Effector memory CD8-positive, alpha-beta T cell (primary cell): ENCODE results near the gene TP73.

Experiments used
- ATAC-seq: fragments of 150-1000 bp; cut with Tn5 transposase; replicated peaks from 2 replicates; pipeline ENCODE4 v1.10.0; 2021; ENCODE audit warnings: mild to moderate bottlenecking, moderate library complexity
- DNase-seq, 3 experiments: peaks; one replicate each; pipeline ENCODE4 v3.0.0; 2021
- H3K27ac Mint-ChIP-seq, 2 donors: one replicate each; pipeline ENCODE4 v1.8.0; 2022; ENCODE audit warnings: mild to moderate bottlenecking in 2 of 2, mixed read lengths in 2 of 2, moderate library complexity in 2 of 2
- H3K27me3 Mint-ChIP-seq, 2 donors: one replicate each; pipeline ENCODE4 v1.8.0; 2022; ENCODE audit warnings: mixed read lengths in 2 of 2
- H3K36me3 Mint-ChIP-seq: one replicate; pipeline ENCODE4 v1.8.0; 2022; ENCODE audit warnings: mild to moderate bottlenecking, moderate library complexity, mixed read lengths; ENCODE audit not compliant: insufficient read depth
- H3K4me1 Mint-ChIP-seq, 2 donors: one replicate each; pipeline ENCODE4 v1.8.0; 2022; ENCODE audit warnings: low read depth in 2 of 2, mixed read lengths in 2 of 2
- H3K4me3 Mint-ChIP-seq, 2 donors: one replicate each; pipeline ENCODE4 v1.8.0; 2022; ENCODE audit warnings: mild to moderate bottlenecking in 2 of 2, mixed read lengths in 2 of 2, moderate library complexity in 2 of 2
- H3K9me3 Mint-ChIP-seq, 2 donors: one replicate each; pipeline ENCODE4 v1.8.0; 2022; ENCODE audit warnings: mixed read lengths in 2 of 2

TP73 gene

DNA sequence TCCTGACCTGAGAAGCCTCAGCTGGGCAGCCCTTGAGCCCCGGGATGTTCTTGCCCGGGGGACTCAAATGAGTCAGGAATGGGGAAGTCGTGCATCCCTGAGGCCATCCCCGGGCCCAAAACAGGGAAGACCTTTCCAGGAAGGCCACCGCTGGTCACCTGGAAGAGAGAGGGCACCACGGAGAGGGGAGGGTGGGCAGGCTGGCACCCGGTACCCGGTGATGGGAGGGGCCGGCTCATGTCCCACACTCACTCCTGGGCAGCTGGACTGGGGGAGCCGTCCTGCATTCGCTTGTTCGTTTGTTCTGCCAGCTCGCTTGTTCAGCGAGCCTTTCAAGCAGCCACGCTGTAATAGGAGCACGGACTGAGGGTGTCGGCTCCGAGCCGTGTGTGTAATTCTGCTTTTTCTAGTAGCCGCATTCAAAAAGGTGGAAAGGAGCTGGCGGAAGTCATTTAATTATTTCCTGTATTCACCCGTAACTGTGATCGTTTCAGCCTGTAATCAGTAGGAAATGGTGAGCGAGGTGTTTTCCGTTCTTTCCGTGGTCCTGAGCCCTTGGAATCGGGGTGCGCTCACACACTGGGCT lies 51.6 kb downstream of the TP73 start:
- no peak overlapping the region for H3K4me3 Mint-ChIP-seq
- peaks cover under 1 to 64% of the 10 kb centered on the region in 2 donors for H3K27me3 Mint-ChIP-seq
- DNase-seq (no peak), ATAC-seq (no peak)
- peaks cover 0 to 3% of the 10 kb centered on the region in 2 donors for H3K4me1 Mint-ChIP-seq
- H3K36me3 Mint-ChIP-seq, result no peaks in the 10 kb centered on the region
- H3K9me3 Mint-ChIP-seq, result no peaks in the 10 kb centered on the region
- H3K27ac Mint-ChIP-seq, result no peak overlapping the region

DNA sequence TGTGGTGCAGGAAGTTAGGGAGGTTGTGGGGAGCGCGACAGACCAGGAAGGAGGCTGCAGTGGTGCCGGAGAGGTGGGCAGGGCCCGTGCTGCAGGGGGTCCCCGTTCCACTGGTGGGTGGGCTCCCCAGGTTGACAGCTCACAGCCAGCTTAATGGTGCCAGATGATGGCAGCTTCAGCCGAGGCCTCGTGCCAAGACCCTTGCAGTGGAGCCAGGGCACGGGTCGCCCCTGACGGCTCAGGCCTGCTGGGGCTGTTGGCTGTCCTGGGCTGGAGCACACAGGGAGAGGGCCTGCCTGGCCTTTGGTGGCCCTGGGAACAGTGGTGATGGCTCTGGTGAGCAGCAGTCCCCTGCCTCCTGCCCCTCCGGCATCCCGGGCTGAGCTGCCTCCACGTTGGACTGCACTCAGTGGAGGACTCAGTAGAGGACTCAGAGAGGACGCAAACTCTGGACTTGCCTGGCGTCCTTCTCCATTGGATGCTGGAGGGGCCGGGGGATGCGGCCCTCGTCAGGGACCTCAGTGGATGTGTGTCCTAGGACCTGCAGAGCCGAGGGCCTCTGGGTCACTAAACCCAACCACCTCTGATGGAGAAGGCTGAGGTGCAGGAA lies 53.1 kb downstream of the TP73 start:
- Mint-ChIP-seq H3K9me3 (no peaks in the 10 kb centered on the region), H3K4me1 (peaks cover 0 to 3% of the 10 kb centered on the region in 2 donors), H3K27me3 (peaks cover under 1 to 58% of the 10 kb centered on the region in 2 donors), H3K27ac (no peak overlapping the region), H3K4me3 (no peak overlapping the region), H3K36me3 (no peaks in the 10 kb centered on the region)
- DNase-seq (no peak), ATAC-seq (no peak)

DNA sequence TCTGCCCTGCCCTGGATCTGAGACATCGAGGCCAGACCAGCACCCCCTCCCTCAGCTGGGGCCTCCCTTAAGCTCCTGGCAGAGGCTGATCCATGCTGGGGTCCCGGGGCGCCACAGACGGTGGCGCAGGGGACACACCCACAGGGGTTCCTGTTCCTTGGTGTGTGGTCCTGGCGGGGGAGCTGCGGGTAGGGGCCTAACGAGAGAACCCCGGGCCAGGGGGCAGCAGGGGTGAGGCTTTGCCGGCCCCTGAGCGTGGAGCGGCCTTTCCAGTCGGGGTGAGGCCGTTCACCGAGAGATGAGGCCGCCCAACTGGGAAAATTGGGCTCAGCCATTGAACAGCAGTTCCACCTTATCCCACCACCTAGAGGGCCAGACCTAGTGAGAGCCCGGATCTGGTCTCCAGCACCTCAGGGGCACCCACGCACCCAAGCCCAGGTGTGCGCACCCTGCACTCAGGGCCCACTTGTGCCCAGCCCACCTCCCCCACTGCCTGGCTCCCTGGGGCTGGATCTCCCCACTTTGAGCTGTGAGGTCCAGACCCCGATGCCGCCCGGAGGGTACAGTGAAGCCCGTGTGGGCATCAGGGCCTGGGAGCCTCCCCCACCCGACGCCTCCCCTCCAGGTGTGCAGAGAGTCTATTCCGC lies 54.5 kb downstream of the TP73 start:
- Mint-ChIP-seq H3K27ac (no peak overlapping the region), H3K9me3 (no peaks in the 10 kb centered on the region), H3K4me3 (no peak overlapping the region), H3K27me3 (peaks cover 5 to 61% of the 10 kb centered on the region in 2 donors), H3K36me3 (no peaks in the 10 kb centered on the region), H3K4me1 (peaks cover 0 to 3% of the 10 kb centered on the region in 2 donors)
- DNase-seq (no peak), ATAC-seq (no peak)

DNA sequence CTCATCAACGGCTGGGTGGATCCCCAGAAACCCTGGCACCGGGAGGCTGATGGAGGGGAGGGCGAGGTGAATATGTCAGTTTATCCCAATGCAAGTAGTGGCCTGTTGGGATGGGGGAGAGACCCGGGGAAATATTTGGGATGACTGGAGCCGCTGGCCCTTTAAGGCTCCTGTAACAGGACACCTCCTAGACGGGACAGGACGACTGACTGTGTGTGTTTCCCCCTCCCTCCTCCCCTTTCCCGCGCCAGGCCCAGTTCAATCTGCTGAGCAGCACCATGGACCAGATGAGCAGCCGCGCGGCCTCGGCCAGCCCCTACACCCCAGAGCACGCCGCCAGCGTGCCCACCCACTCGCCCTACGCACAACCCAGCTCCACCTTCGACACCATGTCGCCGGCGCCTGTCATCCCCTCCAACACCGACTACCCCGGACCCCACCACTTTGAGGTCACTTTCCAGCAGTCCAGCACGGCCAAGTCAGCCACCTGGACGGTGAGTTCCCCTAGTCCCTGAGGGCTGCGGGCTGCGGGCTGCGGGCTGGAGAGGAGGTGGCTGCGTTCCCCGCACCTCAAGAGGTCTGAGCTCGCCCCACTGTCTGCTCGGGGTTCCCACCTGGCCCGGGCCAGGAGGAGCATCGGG lies 55.1 kb downstream of the TP73 start:
- Mint-ChIP-seq H3K4me3 (no peak overlapping the region), H3K4me1 (peaks cover 0 to 3% of the 10 kb centered on the region in 2 donors), H3K9me3 (no peaks in the 10 kb centered on the region), H3K36me3 (no peaks in the 10 kb centered on the region), H3K27me3 (peaks cover 5 to 67% of the 10 kb centered on the region in 2 donors), H3K27ac (no peak overlapping the region)
- ATAC-seq, result no peak
- no peak for DNase-seq

DNA sequence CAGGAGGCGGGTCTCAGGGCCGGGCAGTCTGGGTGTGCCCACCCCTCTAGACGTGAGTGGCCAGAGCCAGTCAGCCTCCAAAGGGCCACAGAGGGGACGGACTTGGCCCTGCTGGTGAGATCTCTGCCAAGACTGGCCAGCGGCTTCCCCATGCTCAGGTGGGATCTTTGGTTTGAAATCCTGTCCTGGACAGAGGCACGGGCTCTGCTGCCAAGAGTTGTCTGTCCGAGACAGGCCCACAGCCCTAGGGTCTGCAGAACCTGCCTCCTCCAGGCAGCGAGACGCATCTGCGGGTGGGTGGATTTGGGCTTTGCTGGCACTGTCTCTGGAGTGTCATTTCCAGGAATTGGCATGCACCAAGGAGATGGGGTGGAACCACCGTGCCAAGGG lies 55.6 kb downstream of the TP73 start:
- Mint-ChIP-seq H3K27ac (no peak overlapping the region), H3K4me1 (peaks cover 0 to 3% of the 10 kb centered on the region in 2 donors), H3K4me3 (no peak overlapping the region), H3K36me3 (no peaks in the 10 kb centered on the region), H3K27me3 (peaks cover 5 to 70% of the 10 kb centered on the region in 2 donors), H3K9me3 (no peaks in the 10 kb centered on the region)
- ATAC-seq (no peak), DNase-seq (no peak)

DNA sequence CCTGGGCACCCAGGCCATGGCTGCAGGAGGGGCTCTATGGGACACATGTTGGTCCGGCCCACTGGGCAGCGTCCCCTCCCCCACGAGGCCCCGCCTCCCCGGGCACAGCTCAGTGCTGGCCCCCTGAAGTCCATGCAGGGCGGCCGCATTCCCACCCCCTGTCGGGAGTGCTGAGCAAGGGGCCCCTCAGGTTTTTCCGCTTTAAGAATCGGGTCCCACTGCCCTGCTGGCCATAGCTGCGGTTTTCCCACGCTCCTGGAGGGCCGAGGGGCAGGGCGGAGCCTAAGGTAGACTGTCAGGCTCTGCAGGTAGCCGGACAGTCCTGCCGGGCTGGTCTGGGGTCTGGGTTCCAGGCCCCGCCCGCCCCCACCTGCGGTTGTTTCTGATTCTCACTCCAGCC lies 56.5 kb downstream of the TP73 start:
- Mint-ChIP-seq H3K4me3 (no peak overlapping the region), H3K4me1 (peaks cover 0 to 3% of the 10 kb centered on the region in 2 donors), H3K9me3 (no peaks in the 10 kb centered on the region), H3K27ac (no peak overlapping the region), H3K36me3 (no peaks in the 10 kb centered on the region), H3K27me3 (peaks cover 5 to 70% of the 10 kb centered on the region in 2 donors)
- ATAC-seq (no peak), DNase-seq (no peak)

DNA sequence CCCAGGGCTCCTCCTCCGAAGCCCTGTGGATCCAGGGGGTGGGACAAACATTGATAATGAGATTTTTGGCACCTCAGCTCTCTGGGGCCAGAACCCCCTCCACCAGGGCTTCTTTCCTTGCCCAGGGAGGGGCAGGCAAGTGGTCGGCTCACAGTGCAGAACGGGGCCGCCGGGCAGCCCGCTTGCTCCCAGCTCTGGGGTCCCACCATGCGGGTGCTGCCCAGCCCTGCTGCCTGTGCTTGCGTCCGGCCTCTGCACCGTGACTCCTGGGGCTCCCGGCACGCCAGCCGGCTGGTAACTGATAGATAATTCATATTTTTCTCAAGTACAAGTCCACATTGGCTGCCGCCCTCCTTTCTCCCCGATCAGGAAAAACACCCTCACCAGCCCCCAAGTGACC lies 57.9 kb downstream of the TP73 start:
- Mint-ChIP-seq H3K4me1 (no peaks in the 10 kb centered on the region), H3K4me3 (no peak overlapping the region), H3K36me3 (no peaks in the 10 kb centered on the region), H3K27me3 (peaks cover 5 to 56% of the 10 kb centered on the region in 2 donors), H3K9me3 (no peaks in the 10 kb centered on the region), H3K27ac (no peak overlapping the region)
- no peak for DNase-seq
- ATAC-seq, result no peak

DNA sequence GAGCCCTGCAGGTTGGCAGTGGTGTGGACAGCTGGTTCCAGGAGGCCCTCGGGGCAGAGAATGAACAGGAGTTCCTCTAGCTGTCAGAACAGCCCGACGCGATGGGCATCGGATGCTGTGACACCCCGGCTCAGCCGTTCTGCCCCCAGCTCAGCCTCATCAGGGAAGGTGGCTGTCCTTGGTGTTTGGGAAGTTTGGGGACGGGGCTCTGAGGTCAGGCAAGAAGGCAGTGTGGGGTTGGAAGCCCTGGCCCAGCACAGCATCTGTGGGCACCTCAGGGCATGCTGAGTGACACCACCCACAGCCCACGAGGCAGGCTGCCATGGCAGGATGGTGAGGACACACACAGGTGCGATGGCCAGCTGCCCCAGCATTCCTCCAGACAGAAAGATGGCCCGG lies 59.1 kb downstream of the TP73 start:
- Mint-ChIP-seq H3K36me3 (no peaks in the 10 kb centered on the region), H3K9me3 (no peaks in the 10 kb centered on the region), H3K27me3 (peaks cover 5 to 63% of the 10 kb centered on the region in 2 donors), H3K27ac (no peak overlapping the region), H3K4me1 (no peaks in the 10 kb centered on the region), H3K4me3 (no peak overlapping the region)
- DNase-seq (no peak), ATAC-seq (no peak)

DNA sequence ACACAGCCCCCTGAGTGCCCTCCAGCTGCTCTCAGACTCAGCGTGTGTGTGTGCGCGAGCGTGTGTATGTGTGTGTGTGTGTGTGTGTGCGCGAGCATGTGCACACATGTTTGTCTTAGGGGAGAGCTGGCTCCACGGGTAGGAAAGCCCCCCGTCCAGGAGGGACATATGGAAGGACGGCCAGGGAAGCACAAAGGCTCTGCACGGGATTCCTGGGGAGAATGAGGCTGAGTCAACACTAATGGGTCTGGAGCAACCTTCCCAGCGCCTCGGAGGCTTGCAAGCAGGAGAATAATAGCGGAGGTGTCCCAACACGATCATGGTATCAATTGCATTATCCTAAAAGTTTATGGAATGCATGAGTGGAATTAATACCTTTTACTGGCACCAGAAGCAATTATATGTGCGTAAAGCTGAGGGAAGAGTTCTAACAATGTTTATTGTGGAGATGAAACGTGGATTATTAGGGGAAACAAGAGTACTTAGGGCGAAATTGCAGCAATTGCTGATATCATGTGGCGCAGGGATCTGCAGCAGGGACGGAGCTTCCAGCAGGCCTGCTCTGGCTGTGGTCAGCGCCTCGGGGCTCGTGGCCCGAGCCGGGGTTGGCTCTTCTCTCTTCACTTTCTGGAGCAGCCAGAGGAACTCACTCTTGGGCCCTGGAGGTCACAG lies 59.6 kb downstream of the TP73 start:
- Mint-ChIP-seq H3K4me3 (no peak overlapping the region), H3K4me1 (no peaks in the 10 kb centered on the region), H3K27ac (no peak overlapping the region), H3K27me3 (peaks cover 5 to 63% of the 10 kb centered on the region in 2 donors), H3K36me3 (no peaks in the 10 kb centered on the region), H3K9me3 (no peaks in the 10 kb centered on the region)
- ATAC-seq, result no peak
- no peak for DNase-seq

DNA sequence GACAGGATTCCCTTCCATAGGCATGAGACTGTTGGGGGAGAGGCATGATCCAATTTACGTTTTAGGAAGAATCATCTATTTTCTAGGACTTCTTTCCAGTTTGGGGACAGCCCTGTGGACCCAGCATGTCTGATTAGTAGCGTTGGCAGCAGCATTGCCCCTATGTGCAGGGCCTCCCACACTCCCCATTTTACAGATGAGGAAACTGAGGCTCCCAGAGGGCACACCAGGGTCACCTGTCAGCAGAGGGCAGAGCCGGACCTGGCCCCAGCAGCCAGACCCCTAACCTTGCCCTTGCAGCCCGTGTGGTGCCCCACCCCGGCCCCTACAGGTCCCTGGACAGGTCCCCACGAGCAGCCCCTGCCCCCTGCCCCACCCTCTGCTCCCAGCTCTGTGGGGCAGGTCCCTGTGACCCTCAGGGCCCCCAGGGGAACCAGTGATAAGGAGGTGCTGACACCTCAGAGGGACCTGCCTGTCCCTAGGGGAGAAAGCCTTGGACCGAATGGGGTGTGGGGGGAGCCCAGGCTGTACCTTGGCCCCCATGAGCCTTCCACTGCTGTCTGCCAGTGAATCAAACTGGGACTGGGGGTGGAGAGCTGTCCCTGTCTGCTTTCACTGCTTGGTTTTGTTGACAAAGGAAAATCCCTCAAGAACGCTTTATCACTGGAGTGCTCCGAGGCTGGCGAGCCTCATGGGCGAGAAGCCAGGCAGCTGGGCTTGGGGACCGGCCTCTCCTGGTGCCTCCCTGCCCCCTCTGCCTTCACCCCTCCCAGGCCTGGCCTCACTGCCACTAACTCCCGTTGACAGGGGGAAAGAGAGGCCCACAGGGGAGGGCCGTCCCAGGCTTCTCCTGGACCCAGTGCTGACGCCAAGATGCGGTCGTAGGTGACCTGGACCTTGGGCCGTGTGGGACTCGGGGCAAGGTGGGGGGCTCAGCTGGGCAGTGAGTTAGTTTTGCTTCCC lies 60.5 kb downstream of the TP73 start:
- no peak overlapping the region for H3K27ac Mint-ChIP-seq
- peaks cover 5 to 54% of the 10 kb centered on the region in 2 donors for H3K27me3 Mint-ChIP-seq
- no peaks in the 10 kb centered on the region for H3K4me1 Mint-ChIP-seq
- ATAC-seq (no peak), DNase-seq (no peak)
- no peaks in the 10 kb centered on the region for H3K9me3 Mint-ChIP-seq
- H3K4me3 Mint-ChIP-seq, result no peak overlapping the region
- H3K36me3 Mint-ChIP-seq, result no peaks in the 10 kb centered on the region

DNA sequence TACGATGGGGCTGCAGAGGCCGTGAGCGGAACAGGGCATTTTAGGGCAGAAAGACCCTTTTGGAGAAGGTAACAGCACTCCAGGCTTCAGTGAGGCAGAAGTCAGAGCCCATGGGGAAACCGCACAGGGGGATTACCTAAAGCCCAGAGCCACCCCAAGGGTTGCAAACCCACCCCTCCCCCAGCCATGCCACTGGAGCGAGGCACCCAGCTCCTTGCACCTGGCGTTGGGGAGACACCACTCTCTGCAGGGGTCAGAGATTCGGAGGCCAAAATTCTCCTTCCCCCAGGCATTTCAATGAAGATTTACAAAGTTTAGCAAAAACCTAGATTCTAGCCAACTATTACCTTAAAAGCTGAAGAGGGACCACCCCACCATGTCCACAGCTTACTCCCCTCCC lies 61.5 kb downstream of the TP73 start:
- no peaks in the 10 kb centered on the region for H3K4me1 Mint-ChIP-seq
- H3K27me3 Mint-ChIP-seq, result peaks cover 5 to 48% of the 10 kb centered on the region in 2 donors
- H3K4me3 Mint-ChIP-seq, result no peak overlapping the region
- no peak overlapping the region for H3K27ac Mint-ChIP-seq
- no peaks in the 10 kb centered on the region for H3K9me3 Mint-ChIP-seq
- DNase-seq (no peak), ATAC-seq (no peak)
- no peaks in the 10 kb centered on the region for H3K36me3 Mint-ChIP-seq

DNA sequence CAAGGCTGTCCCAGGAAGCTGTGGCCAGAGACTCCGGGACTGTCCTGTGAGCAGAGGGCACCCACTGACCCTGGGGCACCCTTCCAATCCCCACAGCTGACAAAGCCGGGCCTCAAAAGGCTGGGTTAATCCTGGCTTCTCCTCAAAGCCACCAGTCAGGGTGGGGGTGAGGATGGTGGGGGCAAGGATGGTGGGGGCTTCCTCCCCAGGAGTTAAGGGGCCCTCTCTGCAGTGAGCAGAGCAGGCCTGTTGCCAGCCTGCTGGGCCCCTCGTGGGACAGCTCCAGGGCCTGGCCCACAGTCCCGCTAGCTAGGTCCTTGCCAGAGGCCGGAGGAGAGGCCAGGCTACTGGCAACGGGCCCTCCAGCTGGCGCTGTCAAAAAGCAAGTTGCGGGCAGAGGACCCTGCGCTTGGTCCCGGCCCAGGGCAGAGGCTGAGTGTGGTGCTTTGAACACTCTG lies 62.0 kb downstream of the TP73 start:
- H3K4me3 Mint-ChIP-seq, result no peak overlapping the region
- H3K36me3 Mint-ChIP-seq, result peaks cover 2% of the 10 kb centered on the region
- H3K27ac Mint-ChIP-seq, result no peak overlapping the region
- ATAC-seq, result no peak
- no peaks in the 10 kb centered on the region for H3K4me1 Mint-ChIP-seq
- peaks cover 5 to 45% of the 10 kb centered on the region in 2 donors for H3K27me3 Mint-ChIP-seq
- DNase-seq, result no peak
- H3K9me3 Mint-ChIP-seq, result no peaks in the 10 kb centered on the region
